GM19099 (cell line): ENCODE data around the gene ABCG1.

Source experiments
- POLR2A ChIP-seq: IDR thresholded peaks from 3 replicates; pipeline ENCODE4 v1.6.1; 2011; ENCODE audit warnings: low read depth; ENCODE audit not compliant: insufficient read length; ENCODE audit errors: extremely low read depth

Gene ABCG1

DNA sequence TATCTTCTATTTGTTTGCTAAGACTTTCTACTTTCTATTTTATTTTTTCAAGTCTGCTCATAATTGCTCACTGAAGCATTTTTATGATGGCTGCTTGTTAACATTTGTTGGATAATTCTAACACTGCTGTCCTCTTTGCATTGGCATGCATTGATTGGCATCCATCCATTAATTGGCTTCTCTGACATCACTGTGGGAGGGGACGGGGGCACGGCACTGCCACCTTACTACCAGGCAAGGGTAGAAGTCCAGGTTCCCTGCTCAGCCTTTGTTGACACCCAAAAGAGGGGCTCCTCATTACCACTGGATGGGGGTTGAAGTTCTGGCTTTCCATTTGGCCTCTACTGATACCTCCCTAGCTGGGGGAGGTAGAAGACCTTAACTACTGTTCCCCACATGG, 11.5 kb upstream of the ABCG1 start:
- TF ChIP-seq POLR2A, result no peak

DNA sequence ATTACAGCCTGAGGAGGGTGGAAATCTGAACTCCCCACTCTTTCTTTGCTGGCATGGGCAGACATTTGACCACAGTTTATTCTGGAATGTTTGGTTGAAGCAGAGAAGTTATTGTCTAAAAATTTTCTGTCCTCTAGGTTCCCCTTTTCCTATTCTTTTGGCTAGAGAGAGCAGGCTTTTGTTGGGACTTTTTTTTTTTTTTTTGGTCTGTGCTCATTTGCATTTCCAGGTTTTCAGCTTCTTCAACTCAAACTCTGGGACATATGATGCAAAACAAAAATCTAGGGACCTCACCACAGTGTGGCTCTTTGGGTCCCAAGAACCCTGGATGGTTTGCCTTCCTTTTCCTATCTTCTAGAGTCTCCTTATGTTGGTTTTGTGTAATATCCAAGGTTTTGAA, 10.9 kb upstream of the ABCG1 start:
- TF ChIP-seq POLR2A, result no peak

DNA sequence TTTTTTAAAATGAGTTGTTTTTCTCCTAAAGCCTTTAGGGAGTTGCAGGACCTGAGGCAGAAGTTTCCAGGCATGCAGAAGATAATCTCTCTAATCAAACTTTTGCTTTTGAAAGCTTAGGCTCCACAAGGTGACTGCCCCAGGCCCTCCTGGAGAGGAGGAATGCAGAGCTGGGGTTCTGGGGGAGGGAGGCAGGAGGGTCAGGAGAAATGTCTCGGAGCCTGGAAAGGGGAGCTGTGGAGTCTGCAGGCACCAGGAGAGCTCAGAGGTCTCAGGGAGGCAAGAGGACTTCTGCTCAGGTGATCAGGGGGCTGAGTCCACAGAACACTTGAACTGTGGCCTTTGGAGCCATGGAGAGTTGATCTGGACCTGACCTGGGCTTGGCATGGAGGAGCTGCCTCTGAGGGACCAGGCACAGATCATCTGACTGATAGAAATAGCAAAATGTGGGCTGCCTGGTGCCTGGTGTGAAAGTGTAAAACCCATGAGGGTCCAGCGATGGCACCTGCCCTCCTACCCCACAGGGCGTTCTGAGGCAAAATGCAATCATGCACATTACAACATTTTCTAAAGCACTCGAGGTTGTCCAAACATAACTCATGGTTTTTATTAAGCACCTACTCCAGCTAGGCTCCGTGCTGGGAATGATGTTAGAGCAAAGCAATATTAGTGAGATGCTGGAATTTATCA, 10.0 kb upstream of the ABCG1 start:
- TF ChIP-seq POLR2A, result no peak

DNA sequence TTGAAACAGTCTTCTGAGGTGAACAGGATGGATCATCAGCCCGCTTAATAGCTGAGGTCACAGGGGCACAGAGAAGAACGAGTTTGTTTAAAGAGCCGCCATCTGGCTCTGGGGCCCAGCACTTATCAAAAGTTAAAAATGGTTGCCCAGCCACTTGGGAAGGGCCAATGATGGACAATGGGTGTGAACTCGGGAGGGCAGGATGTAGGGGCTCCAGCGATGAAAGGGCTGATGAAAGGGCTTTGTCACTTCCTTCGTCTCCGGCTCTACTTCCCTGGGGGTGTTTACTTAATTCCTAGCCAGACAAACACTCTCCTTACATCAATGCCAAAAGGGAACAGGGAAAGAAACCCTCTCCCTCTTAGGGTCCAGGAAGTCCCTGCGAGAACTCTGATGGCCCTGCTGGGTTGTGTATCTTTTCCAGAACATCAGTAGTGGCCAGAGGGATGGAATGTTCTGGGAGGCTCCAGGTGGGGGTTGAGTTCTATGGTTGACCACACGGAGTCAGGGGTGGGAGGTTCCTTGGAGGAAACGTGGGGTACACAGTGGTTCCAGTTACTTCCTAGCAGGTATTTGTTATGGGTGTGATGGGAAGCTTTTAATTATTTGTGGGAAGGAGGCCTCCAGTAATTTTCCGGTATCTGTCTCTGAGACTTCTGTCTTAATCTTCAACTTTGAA, 9.0 kb upstream of the ABCG1 start:
- no peak for TF ChIP-seq POLR2A

DNA sequence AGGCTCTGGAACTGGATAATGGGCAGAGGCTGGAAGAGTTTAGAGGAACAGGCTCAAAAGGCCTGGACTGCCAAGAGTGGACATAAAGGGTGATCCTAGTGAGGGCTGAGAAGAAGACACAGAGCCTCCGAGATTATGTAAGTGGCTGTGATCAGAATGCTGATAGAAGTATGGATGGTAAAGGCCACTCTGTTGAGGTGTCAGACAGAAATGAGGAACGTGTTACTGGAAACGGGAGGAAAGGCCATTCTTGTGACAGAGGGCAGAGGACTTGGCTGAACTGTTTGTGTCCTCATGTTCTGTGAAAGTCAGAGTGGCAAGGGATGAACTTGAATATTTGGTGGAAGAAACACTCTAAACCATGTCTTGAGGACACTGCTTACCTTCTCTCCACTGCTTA, 6.7 kb upstream of the ABCG1 start:
- no peak for TF ChIP-seq POLR2A

DNA sequence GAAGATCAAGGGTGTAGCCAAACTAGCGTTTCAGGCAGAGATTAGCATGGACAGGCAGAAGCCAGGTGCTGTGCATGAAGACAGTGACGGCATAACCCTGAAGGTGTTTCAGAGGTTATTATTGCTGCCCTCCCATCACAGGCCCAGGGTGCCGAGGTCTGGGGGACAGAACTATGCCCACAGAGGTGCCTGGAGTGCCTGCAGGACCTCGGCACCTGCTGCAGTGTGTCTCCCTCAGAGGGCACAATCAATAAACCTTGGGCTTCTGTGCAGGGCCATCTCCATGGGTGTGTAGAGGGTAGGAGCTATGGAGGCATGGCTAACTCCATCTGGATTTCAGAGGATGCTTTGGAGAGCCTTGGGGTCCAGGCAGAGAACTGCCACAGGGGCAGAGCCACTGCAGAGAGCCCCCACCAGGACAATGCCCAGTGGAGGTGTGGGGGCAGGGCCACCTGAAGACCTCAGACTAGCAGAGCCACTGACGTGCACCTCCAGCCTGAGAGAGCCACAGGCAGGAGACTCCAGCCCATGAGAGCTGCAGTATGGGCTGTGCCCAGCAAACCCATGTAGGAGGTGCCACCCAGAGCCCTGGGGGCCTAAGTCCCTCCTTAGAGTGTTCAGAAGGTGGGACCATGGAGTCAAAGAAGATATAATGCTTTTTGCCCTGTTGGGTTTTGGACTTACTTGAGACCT, 5.7 kb upstream of the ABCG1 start:
- no peak for TF ChIP-seq POLR2A

DNA sequence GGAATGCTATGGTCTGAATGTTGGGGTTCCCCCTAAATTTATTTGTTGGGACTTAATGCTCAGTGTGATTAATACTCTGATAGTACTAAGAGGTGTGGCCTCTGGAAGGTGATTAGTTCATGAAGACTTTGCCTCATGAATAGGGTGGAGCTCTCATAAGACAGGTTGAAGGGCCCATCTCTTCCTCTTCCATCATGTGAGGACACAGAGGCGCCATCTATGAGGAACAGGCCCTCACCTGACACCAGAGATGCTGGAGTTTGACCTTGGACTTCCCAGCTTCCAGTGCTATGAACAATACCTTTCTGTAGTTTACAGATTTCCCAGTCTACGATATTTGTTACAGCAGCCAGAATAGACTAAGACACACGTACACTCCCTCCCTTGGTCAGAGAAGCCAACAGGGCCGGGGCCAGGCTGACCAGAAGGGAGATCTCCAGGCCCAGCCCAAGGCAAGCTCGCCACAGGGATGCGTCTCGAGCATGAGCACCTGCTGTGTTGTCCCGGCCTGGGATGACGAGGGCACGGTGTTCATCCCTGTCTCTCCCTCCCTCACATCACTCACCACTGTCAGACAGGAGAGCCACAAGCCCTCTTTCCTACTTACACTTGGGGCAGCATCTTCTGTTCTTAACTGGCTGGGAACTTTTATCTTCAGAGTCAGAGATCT, 4.7 kb upstream of the ABCG1 start:
- TF ChIP-seq POLR2A, result no peak

DNA sequence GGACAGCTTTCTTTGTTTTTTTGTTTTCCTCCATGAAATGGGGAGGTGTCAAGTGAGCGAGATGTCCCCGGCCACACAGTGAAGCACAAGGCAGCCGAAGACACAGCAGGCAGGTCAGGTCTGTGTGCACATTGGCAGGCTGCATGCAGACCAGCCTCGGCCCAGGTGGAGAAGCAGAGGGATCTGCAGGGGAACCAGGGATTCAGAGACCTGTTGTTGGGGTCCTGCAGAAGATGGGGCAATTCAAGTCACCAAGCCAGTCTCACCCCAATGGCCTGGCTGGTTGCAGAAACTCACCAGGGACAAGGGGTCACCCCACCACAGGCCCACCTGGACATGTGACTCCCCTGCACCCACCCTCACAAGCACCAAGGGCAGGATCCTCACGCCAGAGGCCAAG, 4.0 kb upstream of the ABCG1 start:
- TF ChIP-seq POLR2A, result no peak

DNA sequence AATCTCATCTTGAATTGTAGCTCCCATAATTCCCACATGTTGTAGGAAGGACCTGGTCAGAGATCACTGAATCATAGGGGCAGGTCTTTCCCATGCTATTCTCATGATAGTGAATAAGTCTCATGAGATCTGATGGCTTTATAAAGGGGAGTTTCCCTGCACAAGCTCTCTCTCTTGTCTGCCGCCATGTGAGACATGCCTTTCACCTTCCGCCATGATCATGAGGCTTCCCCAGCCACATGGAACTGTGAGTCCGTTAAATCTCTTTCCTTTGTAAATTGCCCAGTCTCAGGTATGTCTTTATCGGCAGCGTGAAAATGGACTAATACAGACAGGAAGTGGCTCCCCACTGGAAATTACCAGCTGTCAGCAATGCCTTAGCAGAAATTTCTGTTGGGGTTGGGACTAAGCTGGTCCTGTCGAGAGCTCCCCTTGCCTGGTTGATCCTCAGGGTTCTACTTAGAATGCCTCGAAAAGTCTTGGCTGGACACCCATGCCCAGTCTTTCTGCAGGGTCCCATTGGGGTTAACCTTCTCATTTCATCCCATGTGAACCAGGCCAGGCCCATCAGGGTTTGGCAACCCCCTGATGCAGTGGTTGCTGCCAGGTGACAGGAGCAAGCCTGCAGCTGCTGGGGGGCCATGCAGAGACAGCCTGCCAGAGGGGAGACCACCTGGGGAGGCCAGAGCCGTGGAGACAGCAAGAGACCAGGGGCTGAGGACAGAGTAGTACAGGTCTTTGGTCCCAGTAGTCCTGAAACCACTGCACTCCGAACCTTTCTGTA, 2.8 kb upstream of the ABCG1 start:
- no peak for TF ChIP-seq POLR2A

DNA sequence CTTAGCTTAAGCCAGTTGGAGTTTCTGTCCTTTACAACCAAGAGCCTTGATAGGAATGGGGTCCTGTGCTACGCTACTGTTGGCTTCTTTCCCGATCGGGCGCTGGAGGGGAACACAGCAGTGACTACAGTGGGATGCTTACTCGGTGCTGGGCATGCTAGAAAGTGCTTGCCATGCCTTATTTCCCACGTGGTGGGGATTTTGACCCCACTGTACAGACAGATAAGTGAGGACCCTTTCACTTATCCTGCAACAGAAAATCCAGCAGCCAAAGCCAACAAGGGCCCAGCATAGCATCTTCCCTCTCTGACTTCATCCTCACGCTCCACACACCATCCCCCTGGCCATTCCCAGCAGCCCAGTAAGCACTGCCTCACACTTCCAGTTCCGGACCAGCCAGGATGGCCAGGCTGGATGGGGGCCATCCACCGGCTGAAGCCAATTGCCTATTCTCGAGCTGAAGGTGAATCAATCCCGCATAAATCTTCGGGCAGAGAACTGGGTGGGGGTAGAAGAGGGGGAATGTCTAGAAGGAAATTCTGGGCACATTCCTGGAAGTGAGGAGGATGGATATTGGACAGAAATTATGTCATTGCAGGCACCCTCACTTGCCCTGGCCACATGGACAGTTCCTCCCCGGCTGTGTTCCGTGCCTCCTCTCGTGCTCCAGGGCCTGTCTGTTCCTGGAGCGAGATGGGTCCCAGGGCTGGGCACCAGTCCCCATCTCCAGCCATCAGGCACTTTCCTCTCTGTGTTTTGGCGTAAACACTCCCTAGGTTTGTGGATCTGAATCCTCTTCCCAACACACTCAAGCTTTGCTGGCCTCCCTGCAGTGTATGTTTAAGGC, 2.0 kb upstream of the ABCG1 start:
- no peak for TF ChIP-seq POLR2A

DNA sequence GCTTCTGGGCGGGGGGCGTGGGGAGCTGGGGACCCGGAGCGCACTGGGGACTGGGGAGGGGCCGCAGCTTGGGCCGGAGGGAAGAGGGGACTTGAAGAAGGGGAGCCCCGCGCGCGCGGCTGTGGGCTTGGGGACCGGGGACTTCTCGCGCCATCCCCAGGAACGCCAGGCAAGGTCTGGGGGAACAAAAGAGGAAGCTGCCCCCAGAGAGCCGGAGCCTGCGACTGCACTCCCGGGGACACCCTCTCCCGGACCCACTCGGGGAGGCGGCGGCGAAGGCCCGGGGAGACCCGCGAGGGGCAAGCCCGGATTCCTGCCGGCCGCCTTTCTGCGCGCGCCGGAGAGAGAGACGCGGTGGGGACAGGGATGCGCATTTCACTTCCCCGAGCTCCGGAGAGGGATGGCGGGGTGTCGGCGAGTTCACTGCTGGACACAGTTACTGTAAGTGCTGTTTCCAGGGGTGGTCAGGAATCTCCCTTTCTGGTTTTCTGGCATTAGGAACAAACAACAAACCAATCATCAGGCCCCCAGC, 732 bp downstream of the ABCG1 start:
- no peak for TF ChIP-seq POLR2A

DNA sequence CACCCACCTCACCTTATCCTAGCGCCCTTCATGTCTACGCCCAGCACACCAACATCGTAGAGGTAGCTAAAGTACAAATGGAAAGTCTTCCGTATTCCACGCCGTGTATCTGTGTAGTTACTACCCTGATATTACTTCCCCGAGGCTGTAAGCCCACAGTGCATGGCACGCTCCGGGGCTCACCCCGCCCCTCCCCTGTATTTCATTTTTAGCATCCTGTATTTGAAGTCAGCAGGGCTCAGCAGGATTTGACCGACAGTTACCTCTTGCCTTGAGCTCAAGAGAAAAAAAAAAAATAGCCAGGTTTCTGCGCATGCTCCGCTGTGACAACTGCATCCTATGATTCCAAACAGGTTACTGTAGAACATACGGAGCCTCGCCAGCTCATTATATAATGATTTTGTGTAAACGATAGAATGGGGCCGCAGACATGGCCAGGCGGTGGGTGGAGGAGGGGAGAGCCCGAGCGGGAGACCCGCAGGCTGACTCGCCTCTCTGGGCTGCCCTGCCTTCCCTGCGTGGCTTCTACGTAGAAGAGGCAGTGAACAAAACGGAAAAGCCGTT, 1.3 kb downstream of the ABCG1 start:
- peak; percentile 55 for TF ChIP-seq POLR2A

DNA sequence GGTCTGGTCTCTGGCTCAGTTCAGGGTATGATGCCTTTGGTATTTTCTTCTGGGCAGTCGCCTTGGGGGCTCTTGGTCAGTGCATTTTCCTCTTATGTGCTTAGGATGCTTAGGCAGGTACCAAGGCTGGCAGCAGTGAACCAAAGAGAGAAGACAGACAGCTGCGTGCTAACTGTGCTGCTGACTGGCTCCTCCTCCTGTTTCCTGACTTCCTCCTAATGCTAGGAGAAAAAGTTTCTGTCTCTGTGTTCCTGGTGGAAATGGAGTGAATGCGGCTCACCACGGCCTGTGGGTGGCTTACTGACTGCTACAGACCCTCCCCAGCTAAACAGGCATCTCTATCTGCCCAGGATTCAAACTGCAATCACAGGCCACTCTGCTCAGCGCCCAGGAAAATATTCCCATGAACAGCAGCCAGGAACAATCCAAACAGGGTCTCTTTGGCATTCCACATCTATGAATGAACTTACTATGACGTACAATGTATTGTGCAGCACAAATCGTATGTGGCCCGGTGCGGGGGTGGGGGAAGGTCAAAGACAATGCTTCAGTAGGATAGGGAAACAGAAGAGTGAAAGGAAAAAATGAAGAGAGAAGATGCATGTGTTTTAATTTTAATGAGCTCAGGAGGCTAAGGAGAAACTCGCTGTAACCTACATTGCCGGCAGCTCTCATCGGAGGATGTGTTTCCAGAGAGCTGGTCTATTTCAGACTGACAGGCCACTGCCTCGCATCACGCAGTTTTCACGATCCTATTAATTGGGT, 2.8 kb downstream of the ABCG1 start:
- TF ChIP-seq POLR2A, result no peak
